ENCODE measurements around the gene STOX2. TPM values are rescaled to one million over a fixed set of nuclear protein-coding genes. Genes with fewer than 3 reads are reported as not detected.
"Not testable (repeated sequence)": the region's sequence is repeated elsewhere in the genome, so short reads cannot be mapped to it uniquely, and the experiment has no call there.

Gene STOX2
- total RNA-seq, 3 donors from 2014 or later = 2.7 to 10.9 (median 4.3) TPM

DNA sequence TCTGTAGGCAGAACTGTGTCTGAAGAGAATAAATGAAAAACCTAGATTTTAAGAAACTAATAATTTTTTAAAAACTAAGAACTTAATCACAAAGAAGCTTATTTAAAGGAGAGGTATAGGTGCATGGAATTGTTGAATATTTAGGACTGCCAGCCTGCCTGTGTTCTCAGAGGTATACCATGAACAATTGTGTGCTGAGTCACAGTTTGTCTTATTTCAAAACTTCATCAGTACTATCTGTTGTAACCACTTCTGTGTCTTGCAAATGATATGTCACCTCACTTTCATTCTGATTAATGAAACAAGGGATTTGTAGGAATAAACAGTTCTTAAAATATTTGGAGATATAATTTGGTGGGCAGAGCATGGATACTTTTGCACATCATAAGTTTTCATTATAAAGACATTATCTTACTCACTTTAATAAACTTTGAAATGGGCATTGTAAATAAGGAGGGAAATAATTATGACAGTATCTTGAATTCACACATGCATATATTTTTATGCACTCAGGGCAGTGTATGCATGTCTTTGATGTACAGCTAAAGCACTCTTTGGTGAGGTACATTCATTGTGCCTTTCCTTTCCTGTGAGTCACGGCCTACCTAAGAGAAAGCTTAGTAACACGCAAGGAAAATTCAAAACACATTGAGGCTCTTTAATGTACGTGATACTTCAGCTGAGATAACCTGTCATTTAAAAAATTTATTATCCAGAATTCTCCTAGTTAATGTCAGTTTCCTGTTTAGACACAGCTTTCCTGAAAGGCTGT, 31.7 kb downstream of the STOX2 start:
- Histone ChIP-seq H3K9me3 (no peaks in the 10 kb centered on the region), H3K36me3 (ENCODE audit: low read depth) (no peaks in the 10 kb centered on the region), H3K4me3 (no peak overlapping the region), H3K4me1 (ENCODE audit: low read depth) (no peaks in the 10 kb centered on the region)
- TF ChIP-seq, protein P1, sequence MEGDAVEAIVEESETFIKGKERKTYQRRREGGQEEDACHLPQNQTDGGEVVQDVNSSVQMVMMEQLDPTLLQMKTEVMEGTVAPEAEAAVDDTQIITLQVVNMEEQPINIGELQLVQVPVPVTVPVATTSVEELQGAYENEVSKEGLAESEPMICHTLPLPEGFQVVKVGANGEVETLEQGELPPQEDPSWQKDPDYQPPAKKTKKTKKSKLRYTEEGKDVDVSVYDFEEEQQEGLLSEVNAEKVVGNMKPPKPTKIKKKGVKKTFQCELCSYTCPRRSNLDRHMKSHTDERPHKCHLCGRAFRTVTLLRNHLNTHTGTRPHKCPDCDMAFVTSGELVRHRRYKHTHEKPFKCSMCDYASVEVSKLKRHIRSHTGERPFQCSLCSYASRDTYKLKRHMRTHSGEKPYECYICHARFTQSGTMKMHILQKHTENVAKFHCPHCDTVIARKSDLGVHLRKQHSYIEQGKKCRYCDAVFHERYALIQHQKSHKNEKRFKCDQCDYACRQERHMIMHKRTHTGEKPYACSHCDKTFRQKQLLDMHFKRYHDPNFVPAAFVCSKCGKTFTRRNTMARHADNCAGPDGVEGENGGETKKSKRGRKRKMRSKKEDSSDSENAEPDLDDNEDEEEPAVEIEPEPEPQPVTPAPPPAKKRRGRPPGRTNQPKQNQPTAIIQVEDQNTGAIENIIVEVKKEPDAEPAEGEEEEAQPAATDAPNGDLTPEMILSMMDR (IDR thresholded peaks at IDR 0.05) = no peak
- ATAC-seq (no peak), DNase-seq (no peak)
- intact Hi-C loops (cut with DNase I, micrococcal nuclease) = no loop called here

DNA sequence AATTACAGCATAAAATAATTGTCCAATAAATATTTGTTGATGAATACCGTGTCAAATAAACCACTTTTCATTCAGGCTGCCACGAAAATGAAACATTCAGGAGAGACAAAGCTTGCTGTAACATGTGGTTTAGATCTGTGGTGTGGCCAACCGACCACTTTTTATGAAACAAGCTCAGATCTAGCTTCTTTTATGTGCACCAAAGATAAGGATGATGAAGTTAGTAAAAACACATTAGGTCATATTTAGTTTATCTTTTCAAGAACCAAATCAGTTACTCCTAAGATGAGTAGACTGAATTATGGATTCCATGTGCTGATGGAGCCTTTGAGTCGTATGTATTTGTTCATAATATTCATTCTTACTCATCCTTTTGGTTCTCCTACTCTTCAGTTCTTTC, 35.8 kb downstream of the STOX2 start:
- ATAC-seq (no peak), DNase-seq (no peak)
- no peaks in the 10 kb centered on the region for H3K4me1 ChIP-seq (ENCODE audit: low read depth)
- H3K36me3 ChIP-seq (ENCODE audit: low read depth) = no peaks in the 10 kb centered on the region
- H3K4me3 ChIP-seq = no peak overlapping the region
- no peaks in the 10 kb centered on the region for H3K9me3 ChIP-seq
- TF ChIP-seq, protein P1 (IDR thresholded peaks at IDR 0.05) = no peak
- intact Hi-C loops (cut with DNase I, micrococcal nuclease) = no loop called here

DNA sequence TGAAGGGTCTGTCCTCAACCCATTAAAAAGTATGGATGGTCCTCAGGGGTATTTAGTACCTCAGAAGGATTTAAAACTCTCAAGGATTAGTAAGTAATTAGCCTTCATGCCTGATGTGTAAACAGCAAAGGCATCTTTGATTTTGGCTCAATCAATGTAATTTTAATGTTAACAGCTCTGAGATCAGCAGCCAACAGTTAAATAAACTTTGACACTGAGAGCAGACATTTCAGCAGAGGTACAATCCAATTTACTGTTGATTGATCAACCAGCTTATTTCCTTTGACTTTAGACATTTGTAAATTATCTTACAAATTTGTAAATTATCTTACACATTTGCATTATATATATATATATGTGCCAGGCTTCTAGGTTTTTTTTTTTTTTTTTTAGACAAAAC, 36.9 kb downstream of the STOX2 start:
- Histone ChIP-seq H3K4me3 (no peak overlapping the region), H3K36me3 (ENCODE audit: low read depth) (no peaks in the 10 kb centered on the region), H3K9me3 (no peaks in the 10 kb centered on the region), H3K4me1 (ENCODE audit: low read depth) (no peaks in the 10 kb centered on the region)
- DNase-seq (no peak), ATAC-seq (no peak)
- intact Hi-C loops (cut with DNase I, micrococcal nuclease) = no loop called here
- TF ChIP-seq, protein P1 (IDR thresholded peaks at IDR 0.05) = no peak

DNA sequence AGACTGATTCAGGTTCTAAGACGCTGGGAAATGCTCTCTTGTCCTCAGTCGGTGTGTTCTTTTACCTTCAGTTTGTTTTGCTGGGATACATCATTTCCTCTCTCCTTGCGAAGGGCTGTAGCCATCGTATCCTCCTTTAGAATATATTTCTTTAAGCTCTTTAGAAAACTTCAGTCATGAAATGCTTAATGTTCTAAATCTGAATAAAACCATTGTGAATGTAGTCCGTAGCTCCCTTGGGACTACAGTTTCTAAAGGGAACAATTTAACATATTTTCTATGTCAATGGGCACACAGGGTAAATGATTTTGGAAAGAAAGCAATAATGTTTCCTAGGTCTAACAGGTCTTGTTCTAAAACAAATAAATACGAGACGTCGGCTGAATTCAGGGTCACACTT, 40.6 kb downstream of the STOX2 start:
- Histone ChIP-seq H3K9me3 (no peaks in the 10 kb centered on the region), H3K4me3 (no peak overlapping the region), H3K36me3 (ENCODE audit: low read depth) (no peaks in the 10 kb centered on the region), H3K4me1 (ENCODE audit: low read depth) (no peaks in the 10 kb centered on the region)
- intact Hi-C loops (cut with DNase I, micrococcal nuclease) = no loop called here
- no peak for DNase-seq
- TF ChIP-seq, protein P1 (IDR thresholded peaks at IDR 0.05) = no peak
- ATAC-seq = no peak

DNA sequence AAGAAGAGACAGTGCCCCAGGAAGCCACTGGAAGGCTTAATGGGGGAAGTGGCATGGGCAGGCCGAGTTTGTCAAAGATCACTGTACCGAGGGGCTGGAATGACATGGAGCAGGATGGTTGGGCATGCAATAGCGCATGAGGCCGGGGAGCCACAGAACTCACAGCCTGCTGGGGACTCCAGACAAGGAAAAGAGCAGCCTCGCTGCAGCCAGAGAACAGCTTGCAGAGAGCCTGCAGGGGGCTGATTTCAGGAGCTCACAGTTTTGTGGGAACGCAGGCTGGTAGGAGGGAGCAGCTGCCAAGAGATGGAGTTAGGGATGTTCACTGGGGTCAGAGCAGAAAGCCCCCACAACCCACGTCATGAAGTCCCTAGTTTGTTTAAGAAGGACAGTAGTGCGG, 45.4 kb downstream of the STOX2 start:
- intact Hi-C loops (cut with DNase I, micrococcal nuclease) = no loop called here
- Histone ChIP-seq H3K4me1 (ENCODE audit: low read depth) (no peaks in the 10 kb centered on the region), H3K36me3 (ENCODE audit: low read depth) (no peaks in the 10 kb centered on the region), H3K4me3 (no peak overlapping the region), H3K9me3 (no peaks in the 10 kb centered on the region)
- DNase-seq = no peak
- TF ChIP-seq, protein P1 (IDR thresholded peaks at IDR 0.05) = no peak
- ATAC-seq = no peak

DNA sequence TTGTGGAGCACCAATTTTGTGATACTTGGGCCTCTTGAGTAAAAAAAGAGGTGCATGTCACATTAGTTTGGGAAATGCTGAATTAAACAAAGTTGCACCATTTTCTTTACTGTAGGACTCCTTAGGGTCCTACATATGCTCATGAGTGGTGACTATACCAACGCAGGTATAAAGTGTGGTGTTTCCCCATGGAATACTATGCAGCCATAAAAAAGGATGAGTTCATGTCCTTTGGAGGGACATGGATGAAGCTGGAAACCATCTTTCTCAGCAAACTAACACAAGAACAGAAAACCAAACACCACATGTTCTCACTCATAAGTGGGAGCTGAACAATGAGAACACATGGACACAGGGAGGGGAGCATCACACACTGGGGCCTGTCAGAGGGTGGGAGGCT, 47.5 kb downstream of the STOX2 start:
- ATAC-seq; H3K4me1 ChIP-seq (ENCODE audit: low read depth); H3K9me3 ChIP-seq; intact Hi-C loops (cut with DNase I, micrococcal nuclease); H3K4me3 ChIP-seq; H3K36me3 ChIP-seq (ENCODE audit: low read depth); DNase-seq: not testable (repeated sequence)

All from mucosa of descending colon (tissue), 3 donors.